GM12874 (cell line): Measurements from ENCODE around the gene VAV3.

Experiments used
- CTCF ChIP-seq: IDR thresholded peaks from 2 replicates; pipeline ENCODE4 v1.5.1; 2011; ENCODE audit warnings: low read depth, mild to moderate bottlenecking, control low read depth, low read length, moderate library complexity; ENCODE audit not compliant: insufficient read depth

Gene VAV3

GRCh38 chr1:107618539-107618938, 346.4 kb downstream of the VAV3 start:
- TF ChIP-seq CTCF: no peak

- TF ChIP-seq CTCF: no peak
These were observed 347.1 kb downstream of the VAV3 start for GRCh38 chr1:107617921-107618320.

DNA sequence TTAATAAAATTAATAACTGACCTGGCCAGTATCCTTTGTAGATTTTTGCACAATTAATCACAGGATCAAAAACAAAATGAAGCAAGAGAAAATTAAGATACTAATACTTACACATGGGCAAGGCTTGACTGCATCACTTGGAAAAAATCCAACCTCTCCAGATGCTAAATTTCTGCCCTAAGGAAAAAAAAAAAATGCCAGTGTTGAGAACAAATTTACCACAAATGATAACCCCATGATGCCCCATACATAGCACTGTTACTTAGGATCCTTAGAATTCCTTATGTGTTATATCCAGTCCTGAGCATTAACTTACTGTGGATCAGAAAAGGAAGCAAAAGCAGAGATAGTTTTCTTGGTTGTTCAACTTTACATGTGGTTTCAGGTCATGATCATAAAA, 347.5 kb downstream of the VAV3 start:
- TF ChIP-seq CTCF: no peak

DNA sequence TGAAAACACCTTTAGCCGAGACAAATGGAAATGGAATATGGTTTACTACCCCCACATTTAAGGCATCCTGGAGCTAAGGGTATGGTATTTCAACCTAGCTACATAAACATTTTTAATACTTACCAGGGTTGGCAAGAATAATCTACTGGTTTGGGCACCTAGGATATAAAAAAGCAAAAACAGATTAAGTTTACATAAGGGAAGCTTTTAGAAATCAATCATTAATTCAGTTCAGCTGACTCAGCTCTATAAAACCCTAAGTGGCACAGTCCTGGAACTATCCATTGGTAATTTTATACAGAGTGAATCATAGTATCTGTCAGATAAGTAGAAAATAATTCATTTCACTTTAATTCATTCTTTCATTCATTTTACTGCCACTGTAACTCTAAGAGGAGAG, 355.2 kb downstream of the VAV3 start:
- no peak for TF ChIP-seq CTCF

- TF ChIP-seq CTCF: no peak
These were observed 360.2 kb downstream of the VAV3 start for GRCh38 chr1:107604825-107605224.

GRCh38 chr1:107600607-107601160, 364.3 kb downstream of the VAV3 start:
- no peak for TF ChIP-seq CTCF

- no peak for TF ChIP-seq CTCF
These were observed 365.8 kb downstream of the VAV3 start for GRCh38 chr1:107599220-107599619.
